Activated naive CD8-positive, alpha-beta T cell treated with anti-CD3 and anti-CD28 coated beads, Interleukin-2, amount 50 U/mL, for 16 hours (primary cell): Measurements from ENCODE around the gene SH3BP5.

Experiments used
- DNase-seq: peaks from one replicate; pipeline ENCODE4 v3.0.0-alpha.2; 2020; ENCODE audit warnings: low read depth, low spot score

SH3BP5 gene

DNA sequence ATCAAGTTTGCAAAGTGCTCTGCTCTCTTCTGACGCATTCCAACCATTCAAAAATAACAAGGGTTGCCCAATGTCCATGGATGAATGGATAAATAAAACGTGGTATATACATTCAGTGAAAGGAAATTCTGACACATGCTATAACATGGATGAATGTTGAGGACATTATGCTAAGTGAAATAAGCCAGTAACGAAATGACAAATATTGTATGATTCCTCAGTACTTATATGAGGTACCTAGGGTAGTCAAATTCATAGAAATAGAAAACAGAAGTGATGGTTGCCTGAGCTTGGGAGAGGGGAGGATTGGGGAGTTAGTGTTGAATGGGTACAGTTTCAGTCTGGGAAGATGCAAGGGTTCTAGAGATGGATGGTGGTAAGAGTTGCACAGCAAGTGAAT, 33.9 kb downstream of the SH3BP5 start:
- no peak for DNase-seq

DNA sequence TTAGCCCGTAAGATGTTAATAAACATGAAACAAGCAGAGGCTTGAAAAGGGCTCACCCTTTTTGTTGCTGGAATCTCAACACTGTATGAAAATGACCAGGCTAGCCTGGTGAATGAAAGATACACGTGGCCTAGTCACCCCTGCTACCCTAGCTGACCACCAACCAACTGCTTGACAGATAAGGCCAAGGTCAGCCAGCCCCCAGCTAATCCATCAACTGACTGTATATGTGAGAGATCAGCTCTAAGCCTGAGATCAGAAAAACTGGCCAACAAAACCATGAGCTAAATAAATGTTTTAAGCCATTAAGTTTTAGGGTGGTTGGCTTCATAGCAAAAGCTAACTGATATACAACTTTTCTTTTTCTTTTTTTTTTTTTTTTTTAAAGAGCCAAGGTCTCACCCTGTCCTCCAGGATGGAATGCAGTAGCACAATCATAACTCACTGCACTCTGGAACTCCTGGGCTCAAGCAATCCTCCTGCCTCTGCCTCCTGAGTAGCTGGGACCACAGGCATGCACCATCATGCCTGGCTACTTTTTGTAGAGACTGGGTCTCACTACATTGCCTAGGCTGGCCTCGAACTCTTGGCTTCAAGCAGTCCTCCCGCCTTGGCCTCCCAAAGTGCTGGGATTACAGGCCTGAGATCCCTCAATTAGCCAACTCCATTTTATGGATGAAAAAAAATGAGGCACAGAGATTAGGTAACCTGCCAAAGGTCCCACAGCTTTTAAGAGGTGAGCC, 34.6 kb downstream of the SH3BP5 start:
- DNase-seq = no peak

DNA sequence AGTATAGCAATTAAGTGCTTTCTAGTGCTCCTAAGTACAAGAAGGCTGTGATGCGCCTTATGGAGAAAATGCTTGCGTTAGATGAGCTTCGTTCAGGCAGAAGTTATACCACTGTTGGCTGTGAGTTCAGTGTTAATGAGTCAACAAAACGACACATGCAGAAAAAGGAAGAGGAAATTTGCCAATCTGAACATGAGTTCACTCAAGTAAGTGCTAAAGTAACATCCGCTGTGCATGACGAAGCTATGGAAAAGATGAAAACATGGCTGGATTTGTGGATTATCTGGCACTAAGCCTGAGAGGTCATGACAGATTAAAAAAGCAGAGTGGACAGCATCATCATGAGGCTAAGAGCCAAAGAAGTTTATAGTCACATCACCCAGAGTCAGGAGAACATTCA, 36.9 kb downstream of the SH3BP5 start:
- no peak for DNase-seq

DNA sequence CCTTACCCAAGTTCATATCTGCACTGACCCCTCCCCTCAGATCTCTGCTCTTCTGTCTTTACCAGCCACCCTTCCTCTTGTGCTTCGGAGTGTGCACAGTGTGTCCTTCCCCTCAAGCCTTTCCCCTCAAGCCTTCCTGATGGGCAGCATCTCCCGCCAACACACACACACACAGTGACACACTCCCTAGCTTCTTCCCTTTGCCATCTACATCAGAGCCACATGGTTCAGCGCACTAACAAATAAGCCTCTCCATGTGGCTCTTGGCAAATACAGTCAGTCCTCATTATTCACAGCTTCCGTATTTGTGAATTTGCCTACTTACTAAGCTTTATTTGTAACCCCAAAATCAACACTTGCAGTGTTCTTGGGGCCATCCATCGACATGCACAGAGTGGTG, 37.5 kb downstream of the SH3BP5 start:
- no peak for DNase-seq

DNA sequence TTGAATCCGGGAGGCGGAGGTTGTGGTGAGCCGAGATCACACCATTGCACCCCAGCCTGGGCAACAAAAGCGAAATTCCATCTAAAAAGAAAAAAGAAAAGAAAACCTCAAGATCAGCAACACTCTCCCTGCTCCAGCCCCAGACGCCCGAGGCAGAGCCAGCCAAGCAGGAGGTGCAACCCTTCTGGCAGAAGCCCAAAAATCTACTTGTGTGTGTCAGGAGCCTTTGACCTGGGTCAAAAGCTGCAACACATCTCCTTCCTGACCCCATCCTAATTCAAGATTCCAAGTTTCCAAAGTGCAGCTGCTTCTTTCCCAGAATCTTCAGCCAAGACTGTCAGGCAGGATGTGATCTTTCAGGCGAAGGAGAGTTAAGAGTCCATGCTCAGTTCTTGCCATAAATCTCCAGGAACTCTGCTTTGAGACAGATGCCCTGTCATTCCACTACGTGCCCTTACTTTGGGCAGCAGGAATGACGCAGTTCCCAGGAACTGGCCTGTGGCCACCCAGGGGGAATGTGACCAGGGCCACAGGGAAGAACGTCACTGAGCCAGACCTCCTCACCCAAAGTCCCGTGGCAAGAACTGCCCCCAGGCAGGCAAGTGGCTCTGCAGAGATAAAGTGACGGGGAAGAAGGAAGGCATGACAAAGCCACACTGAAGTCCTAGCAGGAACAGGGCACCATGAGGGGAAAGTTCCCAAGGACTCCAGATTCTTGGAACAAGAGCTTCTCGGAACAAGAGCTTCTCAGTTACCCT, 39.4 kb downstream of the SH3BP5 start:
- no peak for DNase-seq

DNA sequence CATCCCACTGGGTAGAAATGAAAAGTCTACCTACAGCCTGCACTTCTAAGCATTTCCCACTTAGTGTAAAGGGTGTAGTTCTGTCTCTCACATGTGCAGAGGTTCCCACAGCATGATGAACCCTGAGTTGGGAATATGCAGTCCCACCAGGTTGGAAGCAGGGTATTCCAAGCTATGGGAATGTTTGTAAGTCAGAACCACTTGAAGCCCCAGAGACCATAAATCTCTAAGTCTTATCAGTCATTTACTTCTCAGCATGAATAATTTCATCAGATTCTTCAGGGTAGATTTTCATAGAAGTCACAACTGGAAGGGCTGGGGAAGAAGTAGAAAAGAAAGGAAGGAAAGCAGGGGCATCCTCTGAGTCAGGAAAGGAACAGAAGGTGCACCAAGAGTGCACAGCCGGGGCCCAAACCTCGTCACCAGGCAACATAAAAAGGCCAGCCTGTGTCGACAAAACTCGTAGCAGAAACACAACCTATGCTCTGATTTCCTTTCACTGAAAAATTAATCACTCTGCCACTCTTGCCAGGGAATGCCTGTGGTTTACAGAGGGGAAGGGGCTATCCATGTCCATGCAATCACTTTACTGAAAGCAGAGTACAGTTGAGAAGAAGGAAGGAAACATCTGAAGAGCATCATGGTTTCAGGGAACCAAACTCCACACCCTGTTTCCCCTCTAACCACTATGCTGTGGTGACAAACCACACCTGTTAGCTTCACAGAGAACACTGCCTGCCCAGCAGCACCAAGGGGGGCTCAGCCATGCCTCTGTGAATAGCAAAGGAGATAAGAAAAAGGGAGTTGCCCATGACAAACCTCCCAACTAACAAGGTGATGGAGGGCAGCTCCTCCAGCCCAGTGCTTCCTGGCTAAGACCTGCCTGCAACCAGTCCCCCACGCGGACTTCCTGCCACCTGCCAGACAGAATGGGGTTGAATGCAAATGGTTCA, 40.5 kb downstream of the SH3BP5 start:
- DNase-seq = peak; percentile 21

DNA sequence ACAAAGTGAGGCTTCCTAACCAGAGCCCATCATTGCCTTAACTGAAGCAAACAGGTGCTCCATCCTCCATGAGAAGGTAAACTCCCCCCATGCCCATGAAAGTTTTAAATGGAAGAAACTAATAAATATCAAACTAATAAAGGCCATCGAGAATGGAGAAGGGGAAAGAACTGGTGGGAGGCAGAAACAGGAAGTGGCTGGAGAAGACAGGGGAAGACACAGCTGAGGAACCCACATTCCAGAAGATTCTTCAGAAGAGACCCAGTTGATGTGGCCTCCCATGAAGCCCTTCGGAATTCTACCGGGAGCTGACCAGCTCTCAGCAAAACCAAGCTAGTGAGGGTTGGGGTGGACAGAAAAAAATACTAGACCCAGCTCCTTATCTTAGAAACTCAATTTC, 41.6 kb downstream of the SH3BP5 start:
- no peak for DNase-seq

DNA sequence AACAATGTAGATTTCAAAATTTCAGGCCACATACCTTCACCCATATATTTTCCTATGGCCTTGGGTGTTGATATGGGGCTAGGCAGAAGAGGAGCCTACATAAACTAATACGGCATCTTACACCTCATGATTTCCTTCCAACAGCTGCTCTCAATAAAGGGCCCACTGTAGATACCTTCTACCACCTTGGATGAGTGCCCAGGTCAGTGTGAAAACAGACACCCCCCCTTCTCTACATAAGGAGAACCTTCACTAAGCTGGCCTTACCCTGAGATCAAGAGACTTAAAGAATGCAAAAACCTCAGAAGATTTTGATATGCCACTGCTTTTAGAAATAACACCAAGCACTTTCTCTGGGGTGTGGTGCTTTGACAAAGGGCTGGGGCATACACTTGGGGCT, 42.7 kb downstream of the SH3BP5 start:
- no peak for DNase-seq

DNA sequence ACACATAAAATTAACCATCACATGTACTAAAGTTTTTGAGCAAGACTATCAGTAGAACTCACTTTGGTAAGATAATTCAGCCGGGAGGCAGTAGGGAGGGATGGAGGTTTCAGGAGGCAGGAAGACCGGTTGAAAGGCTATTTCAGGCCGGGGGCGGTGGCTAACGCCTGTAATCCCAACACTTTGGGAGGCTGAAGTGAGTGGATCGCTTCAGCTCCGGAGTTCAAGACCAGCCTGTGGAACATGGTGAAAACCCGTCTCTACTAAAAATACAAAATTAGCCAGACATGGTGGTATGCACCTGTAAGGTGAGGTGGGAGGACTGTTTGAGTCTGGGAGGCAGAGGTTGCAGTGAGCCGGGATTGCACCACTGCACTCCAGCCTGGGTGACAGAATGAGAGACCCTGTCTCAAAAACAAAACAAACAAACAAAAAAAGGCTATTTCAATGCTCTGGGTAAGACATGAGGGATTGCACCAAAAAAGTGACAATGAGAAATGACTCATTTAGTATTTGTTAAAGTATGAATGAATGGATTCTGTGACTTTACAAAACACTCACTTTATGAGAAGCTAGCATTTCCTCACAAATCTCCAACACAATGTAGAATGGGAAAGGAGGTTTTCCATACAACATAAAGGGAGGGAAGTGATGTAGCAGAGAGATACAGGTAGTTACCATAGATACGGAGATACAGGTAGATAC, 43.9 kb downstream of the SH3BP5 start:
- no peak for DNase-seq

DNA sequence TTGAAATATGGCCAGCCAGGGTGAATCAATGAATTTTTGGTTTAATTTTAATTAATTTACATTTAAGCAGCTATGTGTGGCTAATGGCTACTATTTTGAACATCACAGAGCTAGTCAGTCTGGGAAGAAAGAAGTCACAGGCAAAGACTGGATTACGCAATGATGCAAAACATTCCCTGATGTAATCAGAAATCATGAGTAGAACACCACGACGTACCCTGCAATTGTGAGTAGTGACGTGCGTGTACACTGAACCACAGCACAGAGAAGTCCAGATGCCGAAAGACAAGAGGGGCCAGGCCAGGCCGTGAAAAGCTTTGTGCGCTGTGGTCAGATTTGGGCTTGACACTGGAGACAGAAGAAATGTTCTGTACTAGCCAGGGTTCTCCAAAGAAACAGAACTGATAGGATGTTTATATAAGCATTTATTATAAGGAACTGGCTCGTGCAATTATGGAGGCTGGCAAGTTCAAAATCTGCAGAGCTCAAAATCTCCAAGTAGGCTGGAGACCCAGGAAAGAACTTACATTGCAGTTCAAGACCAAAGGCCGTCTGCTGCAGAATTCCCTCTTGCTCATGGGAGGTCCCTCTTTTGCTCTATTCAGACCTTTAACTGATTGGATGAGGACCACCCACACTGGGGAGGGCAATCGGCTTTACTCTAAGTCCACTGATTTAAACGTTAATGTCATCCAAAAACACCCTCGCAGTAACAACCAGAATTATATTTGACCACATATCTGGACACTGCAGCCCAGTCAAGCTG, 44.6 kb downstream of the SH3BP5 start:
- DNase-seq = no peak

DNA sequence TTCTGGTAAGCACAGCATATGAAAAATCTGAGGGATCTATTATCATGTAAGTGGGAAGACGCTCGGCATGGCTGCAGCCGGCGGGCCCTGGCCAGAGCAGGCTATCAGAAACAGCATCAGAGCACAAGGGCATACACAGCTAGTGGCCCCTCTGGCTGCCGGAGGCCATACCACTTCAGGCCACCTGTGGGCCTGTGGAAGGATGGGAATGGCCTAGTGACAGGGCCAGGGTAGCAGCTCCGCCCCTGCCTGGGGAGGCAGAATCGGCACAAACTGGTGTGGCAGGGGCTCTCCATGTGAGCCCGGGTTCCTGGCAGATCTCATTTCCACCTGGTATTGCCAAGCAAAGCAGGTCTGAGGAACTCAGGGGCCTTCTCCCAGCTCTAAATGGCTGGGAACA, 46.4 kb downstream of the SH3BP5 start:
- no peak for DNase-seq

DNA sequence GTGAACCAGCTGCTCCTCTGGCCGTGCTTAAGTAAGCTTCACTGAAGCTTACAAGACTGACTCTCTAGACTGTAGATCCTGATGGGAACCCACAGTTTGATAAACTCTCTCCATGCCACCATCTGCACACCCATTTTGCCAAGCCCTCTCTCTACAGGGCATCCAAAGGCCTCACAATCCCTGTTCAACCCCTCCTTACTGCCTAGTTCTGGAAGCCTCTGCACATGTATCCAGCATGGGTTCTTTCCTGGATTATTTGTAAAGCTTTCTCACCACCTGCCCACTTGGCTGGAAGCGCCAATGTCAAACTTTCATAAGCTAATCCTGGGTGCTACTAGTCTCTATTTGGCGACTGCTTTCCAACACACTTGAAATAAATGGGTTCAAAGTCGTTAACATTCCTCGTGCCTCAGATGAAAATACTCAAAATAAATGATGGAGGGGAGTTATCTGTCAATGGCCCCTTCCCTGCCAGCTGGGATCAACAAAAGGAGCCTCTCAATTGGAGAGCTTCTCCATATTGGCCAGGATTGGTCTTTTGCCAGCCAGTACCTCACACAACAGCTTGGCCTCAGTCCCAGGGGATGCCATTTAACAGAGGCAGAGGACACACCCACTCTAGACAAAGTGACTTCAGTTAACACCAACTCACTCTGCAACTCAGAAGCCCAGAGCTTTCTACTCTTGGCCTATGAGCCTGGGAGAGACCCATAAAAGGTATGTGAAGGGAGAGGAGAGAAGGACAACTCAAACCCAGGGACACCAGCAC, 48.1 kb downstream of the SH3BP5 start:
- no peak for DNase-seq

DNA sequence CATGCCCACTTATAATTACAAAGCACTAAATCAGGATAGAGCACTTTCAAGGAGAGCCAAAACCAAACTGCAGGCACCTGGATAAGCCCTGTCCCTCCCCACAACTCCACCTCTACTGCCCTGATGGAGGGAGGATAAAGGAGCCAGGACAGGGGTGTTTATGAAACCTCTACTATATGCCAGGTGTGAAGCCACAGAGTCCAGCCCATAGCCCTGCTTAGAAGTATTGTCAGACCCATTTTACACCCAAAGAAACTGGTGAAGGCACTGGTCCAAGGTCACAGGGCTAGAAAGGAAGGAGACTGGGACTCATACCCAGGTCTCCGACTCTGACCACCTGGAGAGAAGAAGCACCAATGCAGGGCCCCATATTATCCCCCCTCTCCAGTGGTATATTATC, 48.7 kb downstream of the SH3BP5 start:
- no peak for DNase-seq

DNA sequence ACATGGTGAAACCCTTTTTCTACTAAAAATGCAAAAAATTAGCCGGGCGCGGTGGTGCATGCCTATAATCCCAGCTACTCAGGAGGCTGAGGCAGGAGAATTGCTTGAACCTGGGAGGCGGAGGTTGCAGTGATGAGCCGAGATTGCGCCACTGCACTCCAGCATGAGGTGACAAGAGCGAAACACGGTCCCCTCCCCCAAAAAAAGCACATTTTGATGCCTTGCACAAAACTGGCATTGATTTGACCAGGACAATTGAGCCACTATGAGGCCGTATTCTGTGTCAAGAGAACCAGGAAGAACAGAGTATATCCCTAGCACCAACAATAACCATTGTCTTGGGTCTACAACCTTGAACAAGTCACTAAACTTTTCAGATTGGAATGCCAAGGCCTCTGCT, 50.6 kb downstream of the SH3BP5 start:
- no peak for DNase-seq

DNA sequence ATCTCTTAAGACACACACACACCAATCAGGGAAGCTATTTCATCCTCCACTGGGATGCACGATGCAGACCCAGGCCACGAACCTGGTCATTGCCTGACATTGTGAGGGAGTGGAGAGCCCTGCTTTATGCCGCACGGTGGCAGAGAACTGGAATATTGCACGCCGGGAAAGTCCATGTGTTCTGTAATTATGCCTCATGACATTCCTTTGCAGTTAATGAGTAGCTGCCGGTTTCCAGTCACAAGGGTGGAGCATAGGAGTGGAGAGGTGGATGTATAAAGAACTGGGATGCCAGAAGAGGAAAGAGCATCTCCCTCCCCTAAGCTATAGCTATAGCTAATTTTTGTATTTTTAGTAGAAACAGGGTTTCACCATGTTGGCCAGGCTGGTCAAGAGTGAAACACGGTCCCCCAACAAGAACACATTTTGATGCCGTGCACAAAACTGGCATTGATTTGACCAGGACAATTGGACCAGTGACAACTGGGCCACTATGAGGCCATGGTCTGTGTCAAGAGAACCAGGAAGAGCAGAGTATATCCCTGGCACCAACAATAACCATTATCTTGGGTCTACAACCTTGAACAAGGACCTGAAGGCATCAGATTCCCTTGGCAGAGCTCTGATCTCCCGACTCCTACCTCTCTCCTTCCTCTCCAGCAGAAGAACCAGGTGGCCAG, 51.4 kb downstream of the SH3BP5 start:
- no peak for DNase-seq

DNA sequence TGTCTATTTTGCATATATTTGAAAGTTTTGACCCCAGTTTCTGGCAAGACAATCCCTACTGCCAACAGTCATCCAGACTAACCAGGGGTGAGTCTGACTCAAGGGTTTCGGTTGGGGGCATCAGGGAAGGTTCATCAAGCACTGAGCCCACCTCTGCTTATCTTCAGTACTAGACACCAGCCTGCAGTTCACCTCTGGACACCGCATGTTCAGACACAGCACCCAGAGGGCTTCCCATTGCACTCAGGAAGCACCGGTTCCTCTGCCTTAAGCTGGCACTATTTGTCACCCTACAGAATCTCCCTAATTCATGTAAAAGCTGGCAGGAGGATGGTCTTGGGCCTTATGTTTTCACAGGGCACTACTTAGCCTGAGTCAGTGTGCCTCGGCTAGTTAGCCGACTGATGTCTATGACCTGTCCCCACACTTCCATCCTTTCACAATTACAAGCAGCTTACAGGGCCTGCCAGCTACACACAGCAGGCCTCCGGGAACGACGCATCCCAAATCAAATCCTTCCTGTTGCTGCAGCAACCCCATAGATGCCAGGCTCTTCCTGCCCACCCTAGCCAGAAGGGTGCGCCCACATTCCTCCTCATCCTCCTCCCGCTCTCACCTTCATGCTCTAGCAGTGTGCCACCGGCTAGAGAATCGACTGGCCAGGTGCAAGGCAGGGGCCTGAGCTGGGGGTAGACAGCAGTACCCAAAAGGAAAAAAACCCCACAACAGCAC, 52.5 kb downstream of the SH3BP5 start:
- no peak for DNase-seq

DNA sequence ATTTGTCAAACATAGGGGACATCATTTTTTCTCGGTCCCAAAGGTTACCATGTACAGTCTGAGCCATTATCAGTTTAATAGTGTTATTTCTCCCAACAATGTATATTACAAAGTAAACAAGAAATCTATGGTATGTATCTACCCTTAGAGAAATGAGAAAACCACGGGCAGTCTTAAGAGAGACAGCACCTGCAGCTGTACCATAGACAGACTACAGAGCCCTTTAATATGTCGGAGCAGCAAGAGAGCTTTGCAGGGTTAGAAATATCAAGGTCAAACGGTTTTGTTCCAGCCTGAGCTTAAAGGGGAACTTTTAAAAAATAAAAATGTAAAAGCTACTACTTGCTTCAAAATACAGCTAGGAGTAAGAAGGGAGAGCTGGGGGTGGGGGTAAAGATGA, 53.2 kb downstream of the SH3BP5 start:
- DNase-seq = no peak

DNA sequence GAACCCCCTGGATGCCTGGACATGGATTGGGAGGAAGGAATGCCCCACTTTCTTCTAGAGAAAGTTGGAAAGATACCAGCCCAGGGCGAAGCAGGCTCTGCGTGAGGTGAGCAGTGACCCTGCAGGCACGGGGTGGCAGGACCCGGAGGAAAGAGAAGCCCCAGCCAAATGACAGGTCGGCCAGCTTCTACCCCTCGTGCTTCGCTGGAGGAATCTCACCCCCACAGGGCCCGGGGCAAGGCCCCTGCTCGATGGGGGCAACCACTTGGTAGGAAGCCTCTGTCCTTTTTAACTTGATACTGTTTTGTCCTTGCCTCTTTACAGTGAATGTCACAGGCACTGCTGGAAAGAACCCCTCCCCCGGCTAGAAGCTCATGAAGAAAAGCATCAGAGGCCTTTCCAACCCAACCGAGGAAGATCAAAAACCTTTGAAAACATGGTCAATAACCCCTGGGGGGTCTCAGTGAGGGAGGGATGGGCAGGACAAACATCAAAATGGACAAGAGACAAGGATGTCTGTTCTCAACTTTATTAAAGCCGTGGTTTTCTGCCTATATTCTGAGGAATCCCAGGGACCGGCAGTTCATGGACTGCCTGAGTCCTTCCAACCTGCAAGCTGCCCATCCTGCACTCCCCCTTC, 54.4 kb downstream of the SH3BP5 start:
- no peak for DNase-seq
